Pulmonary artery endothelial cell (primary cell): ENCODE measurements around the gene KCNQ2. TPM values are rescaled to one million over a fixed set of nuclear protein-coding genes. Genes with fewer than 3 reads are reported as not detected.

Source experiments
- DNase-seq: peaks from one replicate; pipeline ENCODE4 v3.0.0-alpha.2; 2011; ENCODE audit warnings: low read depth, low spot score
- total RNA-seq: library from RNA; depleted of rRNA; stranded (reverse); fragments of >200 nt; gene quantifications from 2 replicates; pipeline ENCODE4 v1.2.3, GENCODE V29; 2014

The KCNQ2 gene
- total RNA-seq, 1 donor from 2014 or later: not detected

DNA sequence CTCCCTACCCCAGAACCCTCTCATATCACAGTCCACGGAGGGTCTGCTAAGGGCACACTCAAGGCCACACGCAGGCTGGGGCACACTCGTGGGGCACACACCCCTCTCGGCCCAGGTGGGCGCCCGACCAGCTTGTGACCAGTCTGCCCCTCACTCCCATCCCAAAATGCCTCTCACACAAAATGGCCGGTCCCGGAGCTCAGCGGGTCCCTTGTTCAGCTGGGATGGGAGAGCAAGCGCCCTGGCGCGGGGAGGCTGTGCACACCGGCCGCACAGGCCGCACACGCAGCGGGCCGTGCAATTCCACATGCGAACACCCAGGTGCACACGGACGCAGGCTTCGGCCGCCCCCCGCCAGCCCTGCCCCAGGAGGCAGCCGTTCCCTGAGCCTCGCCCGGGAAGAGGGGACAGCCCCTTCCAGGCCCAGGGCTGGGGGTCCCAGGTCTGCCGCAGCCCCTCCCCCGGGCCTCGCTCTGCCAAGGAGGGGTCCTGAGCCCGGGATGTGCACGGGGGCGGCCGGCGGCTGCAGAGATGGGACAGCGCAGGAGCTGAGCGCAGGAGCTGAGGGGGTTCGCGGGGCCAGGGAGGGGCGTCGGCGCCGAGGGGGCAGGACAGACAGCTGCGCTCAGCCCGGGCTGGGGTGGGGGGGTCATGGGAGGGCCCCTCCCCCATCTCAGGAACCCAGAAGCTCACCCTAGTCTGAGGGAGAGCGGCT lies 1.3 kb downstream of the KCNQ2 start:
- DNase-seq: no peak

DNA sequence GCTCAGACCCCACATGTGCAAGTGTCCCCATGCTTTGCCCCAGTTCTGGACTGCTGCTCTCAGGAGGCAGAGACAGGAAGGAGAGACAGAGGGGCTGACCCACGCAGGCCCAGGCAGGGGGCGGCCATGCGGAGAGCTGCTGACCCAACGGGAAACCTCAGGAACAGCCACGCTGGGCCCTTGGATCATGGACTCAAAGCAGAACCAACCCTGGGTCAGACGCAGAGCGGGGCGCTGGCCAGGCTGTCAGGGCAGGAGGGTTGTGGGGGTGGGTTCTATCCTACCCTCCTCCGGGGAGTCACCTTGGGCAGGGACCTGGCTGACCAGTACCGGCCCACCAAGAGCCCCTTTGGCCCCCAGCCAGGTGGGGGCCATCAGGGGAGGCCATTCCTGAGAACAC lies 2.0 kb downstream of the KCNQ2 start:
- DNase-seq: no peak

DNA sequence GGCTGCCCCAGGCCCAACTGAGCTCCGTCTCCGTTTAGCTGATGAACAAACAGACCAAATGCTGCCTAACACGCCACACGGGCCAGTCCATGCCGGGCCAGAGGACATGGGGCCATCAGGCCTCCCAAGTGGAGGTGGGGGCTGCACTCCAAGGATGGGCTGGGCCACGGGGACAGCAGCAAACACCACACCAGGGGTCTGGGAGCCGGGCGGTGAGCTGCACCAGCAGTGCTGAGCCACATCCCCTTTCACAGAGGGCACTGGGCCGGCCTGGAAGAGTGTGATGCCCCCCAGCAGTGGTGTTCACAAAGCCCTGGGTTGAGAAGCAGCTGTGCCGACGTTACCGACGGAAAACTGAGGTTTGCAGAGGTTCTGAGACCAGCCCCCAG lies 2.7 kb downstream of the KCNQ2 start:
- no peak for DNase-seq

DNA sequence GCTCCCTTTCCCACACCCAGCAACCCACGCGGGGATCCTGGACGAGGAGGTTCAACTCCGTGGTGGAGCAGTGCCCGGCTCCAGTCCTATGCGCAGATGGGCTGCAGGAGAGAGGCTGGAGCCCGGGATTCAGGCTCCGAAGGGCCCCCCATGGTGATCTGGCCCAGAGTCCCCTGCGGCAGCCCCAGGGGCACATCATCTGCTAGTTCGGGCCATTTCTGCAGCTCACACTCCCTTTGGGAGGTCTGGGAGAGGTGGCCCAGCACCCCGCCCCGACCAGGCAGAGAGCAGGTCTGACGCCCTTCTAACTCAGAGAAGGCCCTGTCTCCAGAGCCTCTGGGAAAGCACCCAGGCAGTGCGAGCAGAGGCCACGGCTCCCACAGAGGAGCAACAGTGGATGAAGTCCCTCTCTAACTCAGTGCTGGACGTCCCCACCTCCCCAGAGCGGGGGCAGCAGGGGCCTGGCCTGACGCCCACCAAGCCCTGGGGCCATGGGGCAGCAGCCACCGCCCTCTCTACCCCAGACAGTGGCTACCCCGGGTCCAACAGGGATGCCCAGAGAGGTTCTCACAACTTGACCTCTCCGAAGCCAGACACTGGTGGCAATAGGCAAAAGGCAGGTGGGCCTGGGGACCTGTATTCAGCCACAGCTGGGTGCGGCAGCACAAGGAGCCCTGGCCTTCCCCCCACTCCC lies 3.3 kb downstream of the KCNQ2 start:
- no peak for DNase-seq

DNA sequence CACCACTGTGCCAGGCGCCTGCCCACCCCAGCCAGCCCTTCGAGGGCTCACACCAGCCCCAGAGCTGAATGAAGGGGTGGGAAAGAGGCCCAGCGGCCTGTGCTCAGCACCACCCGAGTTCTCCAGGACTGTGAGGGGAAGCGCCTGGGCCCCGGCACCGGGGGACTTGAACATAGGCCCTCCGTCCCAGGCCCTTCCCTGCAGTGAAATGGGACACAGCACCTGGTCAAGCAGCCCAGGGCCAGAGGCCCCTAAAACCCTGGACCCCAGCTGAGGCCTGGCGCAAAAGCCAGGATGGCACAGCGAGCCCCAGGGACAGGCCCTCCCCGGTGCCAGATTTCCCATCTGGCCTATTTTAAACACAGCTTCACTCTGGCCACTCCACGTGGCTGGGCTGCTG lies 4.0 kb downstream of the KCNQ2 start:
- no peak for DNase-seq

DNA sequence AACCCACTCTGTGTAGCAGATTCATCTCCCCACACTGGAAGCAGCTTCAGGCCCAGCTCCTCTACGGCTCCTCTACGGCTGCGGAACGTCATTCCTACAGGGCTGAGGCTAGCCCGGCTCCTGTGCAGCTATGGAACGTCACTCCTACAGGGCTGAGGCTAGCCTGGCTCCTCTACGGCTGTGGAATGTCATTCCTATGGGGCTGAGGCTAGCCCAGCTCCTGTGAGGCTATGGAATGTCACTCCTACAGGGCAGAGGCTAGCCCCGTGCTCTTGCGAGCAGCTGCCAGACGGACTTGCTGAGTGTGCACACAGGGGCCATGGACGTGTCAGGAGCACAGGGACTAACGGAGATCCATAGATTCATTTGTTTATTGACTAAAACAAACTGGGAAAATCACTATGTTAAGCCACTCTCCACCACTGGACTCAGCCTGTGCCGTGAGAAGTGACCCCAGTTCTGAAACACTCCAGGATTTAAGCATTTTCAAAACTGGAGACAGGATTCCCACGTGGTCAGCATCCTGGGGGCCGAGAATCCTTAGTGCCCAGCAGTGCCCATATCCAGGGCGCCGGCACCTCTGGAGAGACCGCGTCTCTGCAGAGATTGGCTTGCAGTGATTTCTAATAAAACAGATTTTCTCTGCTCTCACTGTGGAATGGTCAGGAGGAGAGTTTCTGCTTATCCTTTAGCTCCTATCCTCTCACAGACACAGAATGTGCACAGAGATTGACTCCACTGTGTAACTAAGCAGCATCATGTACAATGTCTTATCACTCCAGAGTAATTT lies 5.0 kb downstream of the KCNQ2 start:
- no peak for DNase-seq

DNA sequence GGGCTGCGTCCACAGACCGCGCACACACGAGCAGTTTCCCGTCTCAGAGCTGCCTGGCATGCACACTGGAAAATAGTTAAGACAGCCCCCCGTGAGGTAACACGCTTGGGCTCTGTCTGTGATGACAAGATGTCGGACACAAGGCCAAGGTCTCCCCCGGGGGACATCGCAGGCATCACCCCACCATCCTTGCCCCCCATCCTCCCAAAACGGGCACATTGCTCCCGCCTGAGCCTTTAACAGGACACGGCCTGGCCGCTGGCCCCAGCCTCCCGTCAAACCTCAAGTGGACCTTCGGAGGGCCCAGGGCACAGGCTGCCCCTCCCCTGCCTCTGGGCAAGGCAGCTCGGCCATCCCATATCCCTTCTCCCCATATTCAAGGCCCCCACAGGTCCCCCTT lies 5.6 kb downstream of the KCNQ2 start:
- no peak for DNase-seq

DNA sequence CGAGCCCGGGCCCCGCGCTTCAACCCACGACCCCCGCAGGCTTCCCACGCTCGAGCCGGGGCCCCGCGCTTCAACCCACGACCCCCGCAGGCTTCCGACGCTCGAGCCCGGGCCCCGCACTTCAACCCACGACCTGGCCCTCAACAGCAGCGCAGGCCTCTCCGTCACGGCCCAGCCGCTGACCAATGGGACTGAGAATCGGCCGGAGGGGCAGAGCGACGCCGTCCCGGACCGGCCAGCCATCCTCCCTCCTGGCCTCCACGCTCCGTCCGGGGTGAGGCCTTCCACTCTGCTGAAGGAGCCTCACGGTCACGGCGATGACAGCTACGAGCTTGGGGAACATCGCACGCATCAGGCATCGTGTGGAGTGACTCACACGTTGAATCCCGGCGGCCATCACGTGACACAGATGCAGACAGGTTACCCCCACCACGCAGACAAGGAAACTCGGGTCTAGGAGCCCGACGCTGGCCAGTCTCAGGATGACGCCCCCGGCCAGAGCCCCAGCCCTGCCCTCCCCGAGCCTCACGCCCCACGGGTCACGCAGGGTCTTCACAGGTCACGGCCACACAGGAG lies 6.1 kb downstream of the KCNQ2 start:
- no peak for DNase-seq

DNA sequence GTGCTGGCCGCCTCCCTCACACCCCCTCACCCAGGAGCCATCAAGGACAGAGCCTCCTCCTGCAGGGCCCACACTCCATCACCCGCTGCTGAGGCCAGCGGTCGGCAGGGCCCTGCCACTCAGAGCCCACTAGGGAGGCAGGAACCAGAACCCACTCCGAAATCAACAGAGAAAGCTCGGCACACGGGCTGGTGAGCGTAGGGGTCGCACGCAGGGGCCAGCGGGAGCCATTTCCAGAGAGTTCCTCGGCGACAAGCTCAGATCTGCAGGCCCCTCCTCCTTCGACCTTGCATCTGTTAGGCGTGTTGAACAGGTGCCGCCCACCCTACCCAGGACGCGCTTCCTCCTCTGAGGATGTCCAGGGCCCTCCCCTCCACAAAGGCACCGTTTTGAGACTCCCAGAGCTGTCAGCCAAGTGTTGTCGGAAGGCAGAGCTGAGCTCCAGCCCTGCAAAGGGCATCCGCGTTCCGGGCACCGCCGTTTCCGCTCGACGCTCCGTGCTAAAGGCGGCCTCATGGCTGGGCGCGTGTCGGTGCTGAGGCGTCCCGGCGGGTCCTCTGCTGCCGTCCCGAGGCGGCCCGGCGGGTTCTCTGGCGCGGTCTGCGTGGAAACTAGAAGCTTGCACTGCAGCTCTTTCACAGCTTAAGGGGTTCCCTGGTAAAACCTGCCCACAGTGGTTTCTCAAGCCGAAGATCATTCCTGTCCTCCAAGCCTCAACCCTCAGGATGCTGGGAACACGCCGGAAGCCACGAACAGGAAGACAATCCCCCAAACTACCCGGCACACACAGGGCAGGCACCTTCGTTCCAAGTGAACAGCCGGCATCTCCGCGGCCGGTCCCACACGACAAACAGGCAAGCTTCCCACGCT lies 6.8 kb downstream of the KCNQ2 start:
- no peak for DNase-seq

DNA sequence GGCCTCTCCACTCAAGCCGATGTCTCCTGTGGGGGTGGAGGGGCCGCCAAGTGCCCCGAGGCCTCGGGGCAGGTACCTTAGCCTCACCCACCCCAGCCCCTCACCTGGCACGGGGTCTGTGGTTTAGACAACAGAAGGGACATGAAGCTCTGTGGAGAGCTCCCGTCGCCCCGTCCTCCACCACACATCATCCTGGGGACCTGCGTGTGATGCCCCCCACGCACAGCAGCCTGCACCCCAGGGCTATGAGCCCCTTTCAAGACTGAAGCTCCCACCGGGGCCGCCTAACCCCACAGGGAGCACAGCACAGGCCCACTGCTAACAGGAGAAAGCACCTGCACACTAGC lies 8.2 kb downstream of the KCNQ2 start:
- no peak for DNase-seq

DNA sequence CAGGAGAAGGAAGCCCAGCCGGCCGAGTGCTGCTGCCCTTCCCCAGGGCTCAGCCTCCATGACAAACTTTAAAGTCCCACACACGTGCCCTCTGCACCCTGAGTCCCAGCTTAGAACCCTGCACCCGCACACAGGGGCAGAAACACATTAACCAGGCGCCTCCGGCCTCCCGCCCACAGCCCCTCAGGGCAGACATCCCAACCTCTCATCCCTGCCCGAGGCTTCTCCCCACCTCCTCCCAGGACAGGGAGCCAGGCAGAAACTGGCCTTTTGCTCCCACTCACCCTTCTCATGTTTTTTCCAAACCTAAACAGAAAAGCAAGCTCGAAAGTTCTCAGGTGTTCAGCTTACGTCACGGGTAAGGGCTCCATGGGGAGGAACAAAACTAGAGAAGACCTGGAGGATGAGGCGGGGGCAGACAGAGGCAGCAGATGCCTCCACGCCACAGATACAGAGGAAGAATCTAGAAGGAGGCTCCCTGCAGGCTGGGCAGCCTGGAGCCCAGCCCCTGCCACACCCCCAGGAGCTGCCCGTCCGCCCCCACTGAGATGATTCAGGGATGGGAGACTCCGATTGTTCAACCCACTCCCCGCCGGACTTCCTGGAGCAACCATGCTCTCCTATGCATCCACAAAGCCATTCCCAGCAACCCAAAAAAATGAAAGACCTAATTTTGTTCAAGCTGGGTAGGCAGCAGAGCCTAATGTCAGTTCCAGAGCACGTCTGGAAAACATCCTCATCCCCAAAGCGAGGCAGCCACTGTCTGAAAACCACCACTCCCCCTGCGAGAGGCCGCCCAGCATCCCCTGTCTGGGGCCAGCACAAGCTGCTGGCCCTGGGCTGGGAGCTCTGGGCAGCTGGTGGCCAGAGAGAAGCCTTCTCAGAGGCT lies 8.8 kb downstream of the KCNQ2 start:
- DNase-seq: no peak

DNA sequence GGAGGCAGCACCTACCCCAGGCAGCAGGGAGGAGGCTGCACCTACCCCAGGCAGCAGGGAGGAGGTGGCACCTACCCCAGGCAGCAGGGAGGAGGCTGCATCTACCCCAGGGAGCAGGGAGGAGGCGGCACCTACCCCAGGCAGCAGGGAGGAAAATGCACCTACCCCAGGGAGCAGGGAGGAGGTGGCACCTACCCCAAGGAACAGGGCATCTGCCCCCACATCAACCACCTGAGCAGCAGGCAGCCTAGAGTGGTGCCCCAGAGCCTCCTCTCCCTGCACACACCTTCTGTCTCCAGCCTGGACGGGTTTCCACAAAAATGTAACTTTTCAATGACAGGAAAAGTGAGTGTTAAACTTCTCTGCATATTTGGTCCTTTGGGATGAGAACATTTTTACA lies 10.2 kb downstream of the KCNQ2 start:
- DNase-seq: no peak

DNA sequence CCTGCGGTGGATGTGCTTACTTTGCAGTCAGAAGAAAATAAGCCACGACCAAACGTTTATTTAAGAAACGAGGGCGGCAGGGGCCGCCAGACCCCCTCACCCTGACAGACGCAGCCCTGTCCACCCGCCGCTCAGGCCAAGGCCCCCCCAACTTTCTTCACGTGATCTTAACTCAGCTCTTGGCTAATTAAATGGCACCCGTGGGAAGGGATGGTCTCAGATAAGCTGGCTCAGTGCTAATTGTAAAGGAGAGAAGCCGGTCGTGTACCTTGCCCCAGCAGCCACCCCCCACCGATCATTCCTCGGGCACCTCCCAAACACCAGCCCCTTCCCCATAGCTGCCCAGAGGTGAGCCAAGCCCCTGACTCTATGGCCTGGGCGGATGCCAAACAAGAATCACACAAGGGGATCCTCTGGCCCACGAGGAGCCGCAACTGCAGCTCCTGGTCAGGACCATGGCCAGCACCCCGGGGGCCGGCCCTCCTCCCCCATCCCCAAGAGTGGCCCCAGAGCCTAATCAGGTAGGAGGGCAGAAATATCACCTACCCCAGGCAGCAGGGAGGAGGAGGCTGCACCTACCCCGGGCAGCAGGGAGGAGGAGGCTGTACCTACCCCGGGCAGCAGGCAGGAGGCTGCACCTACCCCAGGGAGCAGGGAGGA lies 11.2 kb downstream of the KCNQ2 start:
- no peak for DNase-seq

DNA sequence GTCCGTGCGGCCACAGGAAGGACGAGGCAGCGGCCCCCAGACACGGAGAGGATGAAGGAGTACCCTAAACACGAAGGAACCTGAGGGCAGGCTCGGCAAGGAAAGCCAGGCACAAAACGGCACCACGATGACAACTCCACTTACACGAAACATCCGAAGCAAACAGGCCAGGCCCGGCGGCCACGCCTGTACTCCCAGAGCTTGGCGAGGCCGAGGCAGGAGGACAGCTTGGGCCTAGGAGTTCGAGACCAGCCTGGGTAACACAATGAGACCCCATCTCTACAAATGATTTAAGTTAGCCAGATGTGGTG lies 13.4 kb downstream of the KCNQ2 start:
- DNase-seq: no peak

DNA sequence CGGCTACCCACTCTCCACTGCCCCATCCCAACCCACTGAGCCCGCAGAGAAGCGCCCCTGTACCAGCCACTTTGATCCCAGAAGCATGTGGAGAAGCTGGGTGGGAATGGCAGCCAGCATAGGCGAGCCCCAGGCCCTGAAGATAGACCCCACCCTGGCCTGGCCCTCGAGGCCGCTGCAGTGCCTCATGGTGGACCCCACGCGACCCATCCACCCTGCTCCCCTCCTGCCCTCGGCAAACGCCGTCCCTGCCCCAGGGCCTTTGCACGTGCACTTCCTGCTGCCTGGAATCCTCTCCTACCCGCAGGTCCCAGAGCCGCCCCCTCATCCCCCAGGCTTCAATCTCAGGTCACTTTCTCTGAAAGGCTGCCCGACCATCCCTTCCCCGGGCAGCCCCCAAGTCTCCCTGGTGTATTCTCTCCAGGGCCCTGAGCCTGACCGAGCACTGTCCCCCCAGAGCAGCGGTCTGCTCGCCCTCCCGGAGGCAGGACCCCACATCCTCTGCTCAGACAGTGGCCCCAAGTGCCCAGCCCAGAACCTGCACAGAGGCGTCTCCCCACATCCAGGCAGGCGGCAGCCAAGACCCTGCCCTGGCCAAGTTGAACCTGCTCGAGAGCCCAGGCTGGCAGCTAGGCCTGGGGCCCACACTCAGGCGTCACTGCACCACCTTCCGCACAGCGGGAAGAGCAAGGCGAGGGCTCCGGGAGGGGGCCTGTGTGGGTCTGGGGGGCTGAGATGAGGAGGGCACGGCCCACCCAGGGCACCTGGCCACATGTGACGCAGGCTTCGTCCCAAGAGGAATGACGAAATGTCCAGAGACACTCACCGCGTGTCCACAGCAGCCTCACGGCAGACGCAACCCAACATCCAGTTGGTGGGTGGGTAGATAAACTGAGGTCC lies 14.0 kb downstream of the KCNQ2 start:
- no peak for DNase-seq

DNA sequence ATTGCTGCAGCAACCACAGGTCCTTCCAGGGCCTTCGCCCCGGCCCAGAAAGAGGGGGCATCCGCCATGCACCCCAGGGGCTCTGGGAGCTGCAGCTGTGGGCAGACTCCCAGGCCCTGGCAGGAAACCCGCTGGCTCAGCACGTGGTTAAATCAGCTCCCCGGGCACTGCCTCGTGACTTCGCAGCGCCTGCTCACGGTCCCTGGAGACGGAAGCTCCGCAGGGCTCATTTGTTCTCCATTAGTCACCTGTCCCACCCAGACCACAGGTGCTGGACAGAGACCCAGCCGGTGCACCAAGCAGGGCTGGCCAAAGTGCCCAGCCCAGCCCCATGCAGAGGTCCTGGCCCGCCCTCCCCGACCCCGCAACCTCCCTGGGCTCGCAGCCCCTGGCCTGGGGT lies 14.7 kb downstream of the KCNQ2 start:
- no peak for DNase-seq

DNA sequence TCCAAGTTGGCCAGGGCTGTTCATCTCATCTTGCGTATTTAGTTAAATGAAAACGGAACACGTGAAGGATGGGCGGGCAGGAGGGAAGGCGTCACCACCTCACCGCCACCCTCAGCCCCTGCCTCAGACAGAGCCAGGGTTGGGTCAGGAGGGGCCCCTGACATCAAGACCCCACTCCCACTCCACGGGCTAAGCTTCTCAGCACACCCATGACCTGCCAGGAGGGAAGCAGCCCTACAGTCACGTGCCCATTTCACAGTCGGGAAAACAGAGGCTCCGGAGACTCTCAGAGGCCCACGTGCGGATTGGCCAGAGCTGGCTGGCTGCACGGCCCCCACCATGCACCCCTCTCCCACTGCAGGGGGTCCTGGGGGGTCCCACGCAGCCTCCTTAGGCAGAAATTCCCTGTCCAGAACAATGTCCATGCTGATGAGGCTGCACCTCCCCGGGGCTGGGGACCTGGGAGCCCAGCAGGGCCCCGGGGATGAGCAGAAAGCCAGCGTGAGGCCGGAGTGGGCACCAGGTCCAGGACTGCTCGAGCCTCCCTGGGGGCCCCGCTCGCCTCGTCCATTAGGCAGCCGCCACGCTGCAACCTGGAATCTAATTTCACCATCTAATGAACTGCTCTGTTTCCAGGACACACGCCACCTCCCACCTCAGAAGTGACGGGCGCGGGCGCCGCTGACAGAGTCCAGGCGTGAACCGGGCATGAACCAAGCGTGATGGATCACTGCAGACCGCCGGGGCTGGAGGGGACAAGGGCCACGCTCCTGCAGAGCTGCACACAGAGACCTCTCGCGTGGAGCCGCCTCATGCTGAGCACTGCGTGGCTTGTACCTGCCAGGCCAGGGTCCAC lies 15.8 kb downstream of the KCNQ2 start:
- no peak for DNase-seq

DNA sequence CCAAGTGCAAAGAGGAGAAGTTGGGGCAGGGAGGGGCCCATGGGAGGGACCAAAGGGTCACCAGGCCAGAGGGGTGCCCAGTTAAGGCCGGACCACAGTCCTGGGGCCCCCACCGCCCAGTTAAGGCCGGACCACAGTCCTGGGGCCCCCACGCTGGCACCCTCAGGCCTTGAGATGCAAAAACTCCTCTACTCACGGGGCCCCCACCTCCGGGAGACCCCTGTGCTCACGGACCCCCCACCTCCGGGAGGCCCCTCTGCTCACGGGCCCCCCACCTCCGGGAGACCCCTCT lies 16.9 kb downstream of the KCNQ2 start:
- no peak for DNase-seq
